Thoracic aorta (tissue), 2 donors: ENCODE data around the gene OR6J1. TPM values are rescaled to one million over a fixed set of nuclear protein-coding genes. Genes with fewer than 3 reads are reported as not detected.

Experiments used
- ATAC-seq: fragments of 150-250 bp; one replicate; pipeline ENCODE4 v1.8.0; 2017; ENCODE audit warnings: low read depth; ENCODE audit not compliant: insufficient number of reproducible peaks, low FRiP score
- DNase-seq: peaks from one replicate; pipeline ENCODE4 v3.0.0-alpha.2; 2020; ENCODE audit warnings: low spot score
- H3K27ac ChIP-seq, 2 donors: fragments of 200-600 bp; sonication (generic); 1 replicate in 1 of 2; 2 replicates in 1 of 2; pipeline ENCODE4 v1.5.1; 2016; ENCODE audit warnings: mild to moderate bottlenecking in 2 of 2, moderate library complexity in 2 of 2
- H3K27me3 ChIP-seq: fragments of 200-600 bp; sonication (generic); replicated peaks from 2 replicates; pipeline ENCODE4 v1.6.0; 2016; ENCODE audit warnings: mild to moderate bottlenecking; ENCODE audit not compliant: insufficient read depth
- H3K36me3 ChIP-seq: fragments of 200-600 bp; sonication (generic); one replicate; pipeline ENCODE4 v1.5.1; 2016
- H3K4me1 ChIP-seq, 2 donors: fragments of 200-600 bp; sonication (generic); 1 replicate in 1 of 2; 2 replicates in 1 of 2; pipeline versions ENCODE4 v1.5.1 to v1.6.0; 2016; ENCODE audit warnings: low read depth in 2 of 2, mild to moderate bottlenecking in 1 of 2; ENCODE audit not compliant: control insufficient read depth in 1 of 2
- H3K4me3 ChIP-seq: fragments of 200-600 bp; sonication (generic); 2 replicates; pipeline ENCODE4 v1.5.1; 2016; ENCODE audit warnings: mild to moderate bottlenecking
- H3K9me3 ChIP-seq: fragments of 200-600 bp; sonication (generic); 2 replicates; pipeline ENCODE4 v1.5.1; 2016
- CTCF ChIP-seq: fragments of 200-600 bp; sonication (generic); IDR thresholded peaks from one replicate; pipeline ENCODE4 v1.5.1; 2019; ENCODE audit warnings: antibody characterized with exemption
- total RNA-seq, 2 donors: library from RNA; depleted of rRNA; stranded (reverse); fragments of >200 nt; gene quantifications; one replicate each; pipeline versions ENCODE4 v1.1.0 to v1.2.3, GENCODE V29; 2016

Gene OR6J1
- total RNA-seq, 2 donors from 2014 or later, result not detected

GRCh38 chr14:22614240-22614799, 29.8 kb downstream of the OR6J1 start:
- no peak for TF ChIP-seq CTCF
- peaks cover 23% of the 10 kb centered on the region for H3K36me3 ChIP-seq
- no peaks in the 10 kb centered on the region for H3K27me3 ChIP-seq
- H3K27ac ChIP-seq, result peak overlapping the region; percentile 62 to 87
- H3K4me3 ChIP-seq, result no peak overlapping the region
- ATAC-seq, result peak; percentile 93
- no peak for DNase-seq
- no peaks in the 10 kb centered on the region for H3K9me3 ChIP-seq
- H3K4me1 ChIP-seq, result peaks cover 18 to 21% of the 10 kb centered on the region in 2 donors

GRCh38 chr14:22613736-22614239, 30.4 kb downstream of the OR6J1 start:
- Histone ChIP-seq H3K4me3 (no peak overlapping the region), H3K4me1 (peaks cover 18 to 21% of the 10 kb centered on the region in 2 donors), H3K36me3 (peaks cover 25% of the 10 kb centered on the region), H3K27me3 (no peaks in the 10 kb centered on the region), H3K27ac (peak overlapping the region; percentile 62 to 87), H3K9me3 (no peaks in the 10 kb centered on the region)
- DNase-seq (no peak), ATAC-seq (no peak)
- TF ChIP-seq CTCF, result no peak

GRCh38 chr14:22613106-22613695, 31.0 kb downstream of the OR6J1 start:
- H3K4me3 ChIP-seq, result no peak overlapping the region
- TF ChIP-seq CTCF, result no peak
- no peaks in the 10 kb centered on the region for H3K9me3 ChIP-seq
- no peaks in the 10 kb centered on the region for H3K27me3 ChIP-seq
- peaks cover 29% of the 10 kb centered on the region for H3K36me3 ChIP-seq
- peak overlapping the region; percentile 62 to 87 for H3K27ac ChIP-seq
- peaks cover 18 to 21% of the 10 kb centered on the region in 2 donors for H3K4me1 ChIP-seq
- peak; percentile 4 for ATAC-seq
- no peak for DNase-seq

- TF ChIP-seq CTCF, result no peak
- Histone ChIP-seq H3K36me3 (peaks cover 50% of the 10 kb centered on the region), H3K27ac (no peak overlapping the region), H3K4me1 (peaks cover 18 to 21% of the 10 kb centered on the region in 2 donors), H3K9me3 (no peaks in the 10 kb centered on the region), H3K27me3 (no peaks in the 10 kb centered on the region), H3K4me3 (no peak overlapping the region)
- DNase-seq (no peak), ATAC-seq (no peak)
Observed at GRCh38 chr14:22610931-22611330, 33.2 kb downstream of the OR6J1 start.

GRCh38 chr14:22607291-22607690, 36.9 kb downstream of the OR6J1 start:
- H3K4me3 ChIP-seq, result no peak overlapping the region
- no peaks in the 10 kb centered on the region for H3K4me1 ChIP-seq
- DNase-seq, result no peak
- H3K27ac ChIP-seq, result no peak overlapping the region
- ATAC-seq, result no peak
- H3K36me3 ChIP-seq, result peaks cover 86% of the 10 kb centered on the region
- H3K9me3 ChIP-seq, result no peaks in the 10 kb centered on the region
- no peak for TF ChIP-seq CTCF
- H3K27me3 ChIP-seq, result no peaks in the 10 kb centered on the region
